Activated CD4-positive, alpha-beta T cell treated with anti-CD3 and anti-CD28 coated beads for 36 hours (primary cell): ENCODE results near the gene ATXN1. TPM values are rescaled to one million over a fixed set of nuclear protein-coding genes. Genes with fewer than 3 reads are reported as not detected.
A peak's percentile ranks its signal among the peaks of the same experiment; 100 is the strongest.
"Not testable (repeated sequence)": the region's sequence is repeated elsewhere in the genome, so short reads cannot be mapped to it uniquely, and the experiment has no call there.

Source experiments
- ATAC-seq: fragments of 200-7000 bp; cut with Tn5 transposase; one replicate; pipeline ENCODE4 v1.10.0; 2021; ENCODE audit warnings: mild to moderate bottlenecking, moderate library complexity
- CTCF ChIA-PET: fragments of 350-600 bp; sonication (Branson Sonifier 250); formaldehyde crosslinking; loops from one replicate; lab custom pipeline; 2021; ENCODE audit warnings: antibody characterized with exemption; lab: Charles Lee
- POLR2A ChIA-PET: fragments of 350-600 bp; sonication (Branson Sonifier 250); formaldehyde crosslinking; loops from one replicate; lab custom pipeline; 2021; ENCODE audit warnings: antibody characterized with exemption, inconsistent platforms; lab: Charles Lee
- DNase-seq: peaks from one replicate; pipeline ENCODE4 v3.0.0-alpha.2; 2020
- H3K27ac Mint-ChIP-seq: one replicate; pipeline ENCODE4 v1.8.0; 2021; ENCODE audit warnings: mixed read lengths
- H3K27me3 Mint-ChIP-seq: one replicate; pipeline ENCODE4 v1.8.0; 2021; ENCODE audit warnings: mixed read lengths
- H3K36me3 Mint-ChIP-seq: one replicate; pipeline ENCODE4 v1.8.0; 2021; ENCODE audit warnings: low read depth, mixed read lengths
- H3K4me1 Mint-ChIP-seq: one replicate; pipeline ENCODE4 v1.8.0; 2021; ENCODE audit warnings: mixed read lengths
- H3K4me3 Mint-ChIP-seq: one replicate; pipeline ENCODE4 v1.8.0; 2021; ENCODE audit warnings: mild to moderate bottlenecking, moderate library complexity, mixed read lengths
- H3K9me3 Mint-ChIP-seq: one replicate; pipeline ENCODE4 v1.8.0; 2021; ENCODE audit warnings: low read depth, mixed read lengths
- intact Hi-C, 2 experiments: fragments of 100-400 bp; cut with DNase I in 1 of 2; cut with micrococcal nuclease in 1 of 2; formaldehyde crosslinking; loops; one replicate each; pipeline versions ENCODE4 v1.14.2 to v1.15.1; 2022 to 2024; cut with DNase I, micrococcal nuclease
- total RNA-seq, 2 experiments: library from RNA; stranded (reverse); gene quantifications; one replicate each; pipeline ENCODE4 v1.2.3, GENCODE V29; 2021

Gene ATXN1
- total RNA-seq, 2 experiments from 2014 or later = 19.8 to 22.8 TPM

- Mint-ChIP-seq H3K36me3 (peaks cover 8% of the 10 kb centered on the region), H3K9me3 (no peaks in the 10 kb centered on the region), H3K27me3 (no peaks in the 10 kb centered on the region), H3K4me1 (peaks cover 8% of the 10 kb centered on the region), H3K4me3 (no peak overlapping the region), H3K27ac (no peak overlapping the region)
- POLR2A ChIA-PET = no interaction called here
- DNase-seq = peak; percentile 16
- no peak for ATAC-seq
- CTCF ChIA-PET = no interaction called here
- intact Hi-C loops = no loop called here
These were observed 213.1 kb downstream of the ATXN1 start for GRCh38 chr6:16548121-16548520.

- peaks cover 5% of the 10 kb centered on the region for H3K36me3 Mint-ChIP-seq
- intact Hi-C loops = no loop called here
- no peak for DNase-seq
- H3K9me3 Mint-ChIP-seq = no peaks in the 10 kb centered on the region
- H3K27ac Mint-ChIP-seq = no peak overlapping the region
- CTCF ChIA-PET = no interaction called here
- peaks cover 8% of the 10 kb centered on the region for H3K4me1 Mint-ChIP-seq
- no peak for ATAC-seq
- POLR2A ChIA-PET = no interaction called here
- H3K27me3 Mint-ChIP-seq = no peaks in the 10 kb centered on the region
- H3K4me3 Mint-ChIP-seq = no peak overlapping the region
These were observed 213.7 kb downstream of the ATXN1 start for GRCh38 chr6:16547587-16547986.

GRCh38 chr6:16546861-16547260 is 214.4 kb downstream of the ATXN1 start:
- H3K36me3 Mint-ChIP-seq = peaks cover 5% of the 10 kb centered on the region

GRCh38 chr6:16545382-16545781 is 215.9 kb downstream of the ATXN1 start:
- peaks cover 5% of the 10 kb centered on the region for H3K36me3 Mint-ChIP-seq
- no peak overlapping the region for H3K4me3 Mint-ChIP-seq
- DNase-seq (no peak), ATAC-seq (no peak)
- ChIA-PET POLR2A (no interaction called here), CTCF (interaction anchor here (0.6 to 1.7 kb wide), 2 partner anchors 32 to 541 kb away, joined by 3 read pairs; no protein-coding TSS in a partner anchor)
- H3K27ac Mint-ChIP-seq = no peak overlapping the region
- peaks cover 18% of the 10 kb centered on the region for H3K4me1 Mint-ChIP-seq
- intact Hi-C loops = no loop called here
- no peaks in the 10 kb centered on the region for H3K9me3 Mint-ChIP-seq
- H3K27me3 Mint-ChIP-seq = no peaks in the 10 kb centered on the region

More at GRCh38 chr6:16546861-16547260, 214.4 kb downstream of the ATXN1 start:
- ATAC-seq = no peak
- H3K4me3 Mint-ChIP-seq = no peak overlapping the region
- no peaks in the 10 kb centered on the region for H3K27me3 Mint-ChIP-seq
- no peak overlapping the region for H3K27ac Mint-ChIP-seq
- POLR2A ChIA-PET = no interaction called here
- intact Hi-C loops = no loop called here
- H3K4me1 Mint-ChIP-seq = peaks cover 8% of the 10 kb centered on the region
- no peaks in the 10 kb centered on the region for H3K9me3 Mint-ChIP-seq
- CTCF ChIA-PET = no interaction called here
- no peak for DNase-seq

- ATAC-seq (no peak), DNase-seq (no peak)
- POLR2A ChIA-PET = no interaction called here
- H3K27me3 Mint-ChIP-seq = no peaks in the 10 kb centered on the region
- H3K36me3 Mint-ChIP-seq = peaks cover 8% of the 10 kb centered on the region
- CTCF ChIA-PET = interaction anchor here (0.6 to 1.7 kb wide), 3 partner anchors 20 to 577 kb away, joined by 3 read pairs; no protein-coding TSS in a partner anchor
- no peak overlapping the region for H3K4me3 Mint-ChIP-seq
- intact Hi-C loops = no loop called here
- H3K27ac Mint-ChIP-seq = no peak overlapping the region
- no peaks in the 10 kb centered on the region for H3K9me3 Mint-ChIP-seq
- H3K4me1 Mint-ChIP-seq = peaks cover 24% of the 10 kb centered on the region
These were observed 216.7 kb downstream of the ATXN1 start for GRCh38 chr6:16544521-16544920.

- H3K4me1 Mint-ChIP-seq = peaks cover 29% of the 10 kb centered on the region
- CTCF ChIA-PET = interaction anchor here (0.8 kb wide), 1 partner anchor 20 kb away, joined by 3 read pairs; no protein-coding TSS in a partner anchor
- DNase-seq = no peak
- H3K9me3 Mint-ChIP-seq = no peaks in the 10 kb centered on the region
- no peak overlapping the region for H3K27ac Mint-ChIP-seq
- intact Hi-C loops = no loop called here
- peaks cover 10% of the 10 kb centered on the region for H3K36me3 Mint-ChIP-seq
- no peak for ATAC-seq
- POLR2A ChIA-PET = no interaction called here
- H3K4me3 Mint-ChIP-seq = no peak overlapping the region
- H3K27me3 Mint-ChIP-seq = no peaks in the 10 kb centered on the region
These were observed 217.3 kb downstream of the ATXN1 start for GRCh38 chr6:16544006-16544405.

GRCh38 chr6:16543521-16543920 is 217.7 kb downstream of the ATXN1 start:
- H3K27me3 Mint-ChIP-seq = no peaks in the 10 kb centered on the region
- H3K4me3 Mint-ChIP-seq = no peak overlapping the region
- peaks cover 10% of the 10 kb centered on the region for H3K36me3 Mint-ChIP-seq
- POLR2A ChIA-PET = no interaction called here
- H3K9me3 Mint-ChIP-seq = no peaks in the 10 kb centered on the region
- H3K4me1 Mint-ChIP-seq = peaks cover 33% of the 10 kb centered on the region
- no peak overlapping the region for H3K27ac Mint-ChIP-seq
- DNase-seq (no peak), ATAC-seq (no peak)
- CTCF ChIA-PET = no interaction called here
- intact Hi-C loops = no loop called here

- Mint-ChIP-seq H3K27me3 (no peaks in the 10 kb centered on the region), H3K27ac (no peak overlapping the region), H3K4me3 (no peak overlapping the region), H3K9me3 (no peaks in the 10 kb centered on the region), H3K36me3 (peaks cover 10% of the 10 kb centered on the region), H3K4me1 (peaks cover 33% of the 10 kb centered on the region)
- ChIA-PET CTCF (interaction anchor here (1.4 kb wide), 1 partner anchor 8 kb away, joined by 5 read pairs; no protein-coding TSS in a partner anchor), POLR2A (no interaction called here)
- intact Hi-C loops = no loop called here
- DNase-seq = no peak
- ATAC-seq = no peak
These were observed 219.2 kb downstream of the ATXN1 start for GRCh38 chr6:16542070-16542469.

- ChIA-PET CTCF (interaction anchor here (0.6 to 1.4 kb wide), 6 partner anchors 9 to 230 kb away, joined by 3 to 5 read pairs (median 4); no protein-coding TSS in a partner anchor), POLR2A (no interaction called here)
- Mint-ChIP-seq H3K27ac (no peak overlapping the region), H3K4me1 (peaks cover 33% of the 10 kb centered on the region), H3K36me3 (peaks cover 10% of the 10 kb centered on the region), H3K27me3 (no peaks in the 10 kb centered on the region), H3K4me3 (no peak overlapping the region), H3K9me3 (no peaks in the 10 kb centered on the region)
- intact Hi-C loops = no loop called here
- ATAC-seq = peak; percentile 51
- no peak for DNase-seq
These were observed 220.2 kb downstream of the ATXN1 start for GRCh38 chr6:16540804-16541752.

GRCh38 chr6:16540383-16540782 is 220.9 kb downstream of the ATXN1 start:
- ATAC-seq, H3K27me3 Mint-ChIP-seq, H3K9me3 Mint-ChIP-seq, H3K4me3 Mint-ChIP-seq, DNase-seq, intact Hi-C loops, POLR2A ChIA-PET, H3K27ac Mint-ChIP-seq: not testable (repeated sequence)
- CTCF ChIA-PET = interaction anchor here (0.9 to 1.4 kb wide), 3 partner anchors 117 to 231 kb away, joined by 4 read pairs; no protein-coding TSS in a partner anchor
- peaks cover 33% of the 10 kb centered on the region for H3K4me1 Mint-ChIP-seq
- peaks cover 10% of the 10 kb centered on the region for H3K36me3 Mint-ChIP-seq

- H3K4me3 Mint-ChIP-seq = no peak overlapping the region
- DNase-seq (no peak), ATAC-seq (peak; percentile 40)
- H3K27ac Mint-ChIP-seq = peak overlapping the region; percentile 55
- POLR2A ChIA-PET = no interaction called here
- CTCF ChIA-PET = interaction anchor here (1.1 kb wide), 1 partner anchor 28 kb away, joined by 3 read pairs; no protein-coding TSS in a partner anchor
- peaks cover 31% of the 10 kb centered on the region for H3K4me1 Mint-ChIP-seq
- no peaks in the 10 kb centered on the region for H3K27me3 Mint-ChIP-seq
- H3K36me3 Mint-ChIP-seq = peaks cover 6% of the 10 kb centered on the region
- no peaks in the 10 kb centered on the region for H3K9me3 Mint-ChIP-seq
- intact Hi-C loops = no loop called here
These were observed 222.0 kb downstream of the ATXN1 start for GRCh38 chr6:16539086-16539931.
